Measurements from ENCODE around the gene CKMT1B.
"Not testable (repeated sequence)": the region's sequence is repeated elsewhere in the genome, so short reads cannot be mapped to it uniquely, and the experiment has no call there.

CKMT1B gene

GRCh38 chr15:43593328-43594190 is at the start of gene CKMT1B:
TSS of gene CKMT1B (plus strand) at chr15:43594027. CDS start at chr15:43594219, 192 bp downstream.
- DNase-seq (ENCODE audit: low read depth in 1 of 2, low spot score in 1 of 2); in situ Hi-C loops (cut with HindIII; ENCODE audit: low pct_unique_long_range_greater_than_20kb, low sequenced_read_pairs): not testable (repeated sequence)

- no peak for DNase-seq (ENCODE audit: low read depth in 1 of 2, low spot score in 1 of 2)
- in situ Hi-C loops (cut with HindIII; ENCODE audit: low pct_unique_long_range_greater_than_20kb, low sequenced_read_pairs): no loop called here
- no peak for TF ChIP-seq JUND (IDR thresholded peaks at IDR 0.05; ENCODE audit: low read depth)
Observed at GRCh38 chr15:43544266-43544665, 49.6 kb upstream of the CKMT1B start.

GRCh38 chr15:43545426-43545825 is 48.4 kb upstream of the CKMT1B start:
- in situ Hi-C loops (cut with HindIII; ENCODE audit: low pct_unique_long_range_greater_than_20kb, low sequenced_read_pairs): no loop called here
- DNase-seq (ENCODE audit: low read depth in 1 of 2, low spot score in 1 of 2): no peak
- no peak for TF ChIP-seq JUND (IDR thresholded peaks at IDR 0.05; ENCODE audit: low read depth)

- no peak for DNase-seq (ENCODE audit: low read depth in 1 of 2, low spot score in 1 of 2)
- in situ Hi-C loops (cut with HindIII; ENCODE audit: low pct_unique_long_range_greater_than_20kb, low sequenced_read_pairs): no loop called here
- TF ChIP-seq JUND (IDR thresholded peaks at IDR 0.05; ENCODE audit: low read depth): no peak
Observed at GRCh38 chr15:43547539-43547938, 46.3 kb upstream of the CKMT1B start.

GRCh38 chr15:43550527-43551363 is 43.1 kb upstream of the CKMT1B start:
- DNase-seq (ENCODE audit: low read depth in 1 of 2, low spot score in 1 of 2): no peak
- no peak for TF ChIP-seq JUND (IDR thresholded peaks at IDR 0.05; ENCODE audit: low read depth)
- in situ Hi-C loops (cut with HindIII; ENCODE audit: low pct_unique_long_range_greater_than_20kb, low sequenced_read_pairs): no loop called here

GRCh38 chr15:43552256-43552655 is 41.6 kb upstream of the CKMT1B start:
- DNase-seq (ENCODE audit: low read depth in 1 of 2, low spot score in 1 of 2): no peak
- no peak for TF ChIP-seq JUND (IDR thresholded peaks at IDR 0.05; ENCODE audit: low read depth)
- in situ Hi-C loops (cut with HindIII; ENCODE audit: low pct_unique_long_range_greater_than_20kb, low sequenced_read_pairs): no loop called here

GRCh38 chr15:43552986-43553385 is 40.8 kb upstream of the CKMT1B start:
- in situ Hi-C loops (cut with HindIII; ENCODE audit: low pct_unique_long_range_greater_than_20kb, low sequenced_read_pairs): no loop called here
- no peak for TF ChIP-seq JUND (IDR thresholded peaks at IDR 0.05; ENCODE audit: low read depth)
- no peak for DNase-seq (ENCODE audit: low read depth in 1 of 2, low spot score in 1 of 2)

- DNase-seq (ENCODE audit: low read depth in 1 of 2, low spot score in 1 of 2); in situ Hi-C loops (cut with HindIII; ENCODE audit: low pct_unique_long_range_greater_than_20kb, low sequenced_read_pairs): not testable (repeated sequence)
Observed at GRCh38 chr15:43562753-43563152, 31.1 kb upstream of the CKMT1B start.

GRCh38 chr15:43563793-43564192 is 30.0 kb upstream of the CKMT1B start:
- DNase-seq (ENCODE audit: low read depth in 1 of 2, low spot score in 1 of 2); in situ Hi-C loops (cut with HindIII; ENCODE audit: low pct_unique_long_range_greater_than_20kb, low sequenced_read_pairs): not testable (repeated sequence)

- in situ Hi-C loops (cut with HindIII; ENCODE audit: low pct_unique_long_range_greater_than_20kb, low sequenced_read_pairs); DNase-seq (ENCODE audit: low read depth in 1 of 2, low spot score in 1 of 2): not testable (repeated sequence)
Observed at GRCh38 chr15:43566615-43567014, 27.2 kb upstream of the CKMT1B start.

- in situ Hi-C loops (cut with HindIII; ENCODE audit: low pct_unique_long_range_greater_than_20kb, low sequenced_read_pairs); DNase-seq (ENCODE audit: low read depth in 1 of 2, low spot score in 1 of 2): not testable (repeated sequence)
Observed at GRCh38 chr15:43574607-43575006, 19.2 kb upstream of the CKMT1B start.

- DNase-seq (ENCODE audit: low read depth in 1 of 2, low spot score in 1 of 2); in situ Hi-C loops (cut with HindIII; ENCODE audit: low pct_unique_long_range_greater_than_20kb, low sequenced_read_pairs): not testable (repeated sequence)
Observed at GRCh38 chr15:43589778-43590466, 3.9 kb upstream of the CKMT1B start, which contains the start of gene PPIP5K1. TSS of gene PPIP5K1 (minus strand) at chr15:43590208. CDS start at chr15:43584504, 5,704 bp downstream.

GRCh38 chr15:43592841-43593240 is 986 bp upstream of the CKMT1B start:
- in situ Hi-C loops (cut with HindIII; ENCODE audit: low pct_unique_long_range_greater_than_20kb, low sequenced_read_pairs); DNase-seq (ENCODE audit: low read depth in 1 of 2, low spot score in 1 of 2): not testable (repeated sequence)

- in situ Hi-C loops (cut with HindIII; ENCODE audit: low pct_unique_long_range_greater_than_20kb, low sequenced_read_pairs); DNase-seq (ENCODE audit: low read depth in 1 of 2, low spot score in 1 of 2): not testable (repeated sequence)
Observed at GRCh38 chr15:43599131-43599530, 5.3 kb downstream of the CKMT1B start.

- DNase-seq (ENCODE audit: low read depth in 1 of 2, low spot score in 1 of 2); in situ Hi-C loops (cut with HindIII; ENCODE audit: low pct_unique_long_range_greater_than_20kb, low sequenced_read_pairs): not testable (repeated sequence)
Observed at GRCh38 chr15:43600200-43600599, 6.4 kb downstream of the CKMT1B start.

GRCh38 chr15:43602233-43602632 is 8.4 kb downstream of the CKMT1B start:
- DNase-seq (ENCODE audit: low read depth in 1 of 2, low spot score in 1 of 2); in situ Hi-C loops (cut with HindIII; ENCODE audit: low pct_unique_long_range_greater_than_20kb, low sequenced_read_pairs): not testable (repeated sequence)

GRCh38 chr15:43617750-43618149 is 23.9 kb downstream of the CKMT1B start:
- in situ Hi-C loops (cut with HindIII; ENCODE audit: low pct_unique_long_range_greater_than_20kb, low sequenced_read_pairs); DNase-seq (ENCODE audit: low read depth in 1 of 2, low spot score in 1 of 2): not testable (repeated sequence)

Data from T47D (cell line).